Endothelial cell of umbilical vein (primary cell): ENCODE data around the gene TENM4. TPM values are rescaled to one million over a fixed set of nuclear protein-coding genes. Genes with fewer than 3 reads are reported as not detected.
"Not testable (repeated sequence)": the region's sequence is repeated elsewhere in the genome, so short reads cannot be mapped to it uniquely, and the experiment has no call there.

Source experiments
- BruUV-seq: library from RNA; stranded (reverse); fragments of 400-500 nt; replicated peaks from 2 replicates; lab custom pipeline; 2021; lab: Mats Ljungman, UMichigan
- CTCF ChIA-PET: fragments of 300-600, 350-600 bp; sonication (Branson Sonifier 250); formaldehyde crosslinking; loops from one replicate; lab custom pipeline; 2021; ENCODE audit warnings: antibody characterized with exemption, inconsistent platforms; lab: Charles Lee
- POLR2A ChIA-PET: fragments of 300-600, 350-600 bp; sonication (Branson Sonifier 250); formaldehyde crosslinking; loops from one replicate; lab custom pipeline; 2021; ENCODE audit warnings: antibody characterized with exemption, inconsistent platforms; lab: Charles Lee
- DNase-seq: peaks from one replicate; pipeline ENCODE4 v3.0.0-alpha.2; 2011; ENCODE audit warnings: low read depth, low spot score
- FAIRE-seq: peaks from 2 replicates; lab custom pipeline; 2011; peaks lifted over from hg19 to GRCh38; lab: Jason Lieb, UNC
- H2AFZ ChIP-seq: 2 replicates; pipeline ENCODE4 v1.6.0; 2012; ENCODE audit warnings: low read depth, low read length, control low read depth, inconsistent platforms
- H3K27ac ChIP-seq: 2 replicates; pipeline ENCODE4 v1.5.1; 2011; ENCODE audit warnings: low read depth, mild to moderate bottlenecking, control low read depth, low read length, moderate library complexity; ENCODE audit not compliant: insufficient read depth
- H3K27me3 ChIP-seq, 2 experiments: 2 replicates each; pipeline versions ENCODE4 v1.6.0 to v1.6.1; 2011; ENCODE audit warnings: low read length in 2 of 2, mixed read lengths in 1 of 2; ENCODE audit not compliant: control insufficient read depth in 2 of 2, insufficient read depth in 2 of 2
- H3K36me3 ChIP-seq, 2 experiments: 2 replicates in 1 of 2; 3 replicates in 1 of 2; pipeline ENCODE4 v1.5.1; 2011; ENCODE audit warnings: low read length in 2 of 2, mild to moderate bottlenecking in 1 of 2, moderate library complexity in 1 of 2; ENCODE audit not compliant: control insufficient read depth in 2 of 2, insufficient read depth in 2 of 2; ENCODE audit errors: extremely low read depth in 1 of 2
- H3K4me1 ChIP-seq: 3 replicates; pipeline ENCODE4 v1.5.1; 2011; ENCODE audit warnings: mild to moderate bottlenecking, low read length; ENCODE audit not compliant: control insufficient read depth, insufficient read depth; ENCODE audit errors: extremely low read depth
- H3K4me2 ChIP-seq: 2 replicates; pipeline ENCODE4 v1.6.1; 2011; ENCODE audit warnings: low read length, control low read depth, mixed read lengths; ENCODE audit not compliant: insufficient read depth
- H3K4me3 ChIP-seq, 3 experiments: fragments of 200-600 bp in 1 of 3; sonication (generic), shearing (Covaris generic) in 1 of 3; replicated peaks in 1 of 3; 2 replicates each; pipeline ENCODE4 v1.5.1; 2011 to 2016; ENCODE audit warnings: control low read depth in 3 of 3, low read length in 3 of 3, mild to moderate bottlenecking in 2 of 3, inconsistent platforms in 1 of 3, low read depth in 1 of 3, moderate library complexity in 1 of 3; ENCODE audit not compliant: insufficient read depth in 1 of 3
- H3K79me2 ChIP-seq: 2 replicates; pipeline ENCODE4 v1.6.0; 2012; ENCODE audit warnings: low read length, inconsistent platforms; ENCODE audit not compliant: control insufficient read depth, insufficient read depth
- H3K9ac ChIP-seq: replicated peaks from 2 replicates; pipeline ENCODE3; 2011; ENCODE audit warnings: low read length, control low read depth; ENCODE audit not compliant: insufficient read depth; ENCODE audit errors: extremely low read depth
- H3K9me1 ChIP-seq: replicated peaks from 3 replicates; pipeline ENCODE4 v1.6.0; 2011; ENCODE audit warnings: mild to moderate bottlenecking, low read length; ENCODE audit not compliant: control insufficient read depth, insufficient read depth; ENCODE audit errors: extremely low read depth
- H3K9me3 ChIP-seq: replicated peaks from 2 replicates; pipeline ENCODE4 v1.5.1; 2012; ENCODE audit warnings: low read length, inconsistent platforms; ENCODE audit not compliant: control insufficient read depth, insufficient read depth
- H4K20me1 ChIP-seq: replicated peaks from 2 replicates; pipeline ENCODE3; 2011; ENCODE audit warnings: mild to moderate bottlenecking, low read length; ENCODE audit not compliant: control insufficient read depth, insufficient read depth; ENCODE audit errors: extremely low read depth
- EZH2 ChIP-seq: IDR thresholded peaks from 2 replicates; pipeline ENCODE4 v1.6.1; 2012; ENCODE audit warnings: borderline replicate concordance, low read depth, mild to moderate bottlenecking, moderate library complexity, low read length, inconsistent platforms; ENCODE audit not compliant: severe bottlenecking
- FOS ChIP-seq: IDR thresholded peaks from 2 replicates; pipeline ENCODE4 v1.6.1; 2011; ENCODE audit warnings: mild to moderate bottlenecking, low read length, moderate library complexity, borderline replicate concordance; ENCODE audit not compliant: insufficient read depth
- GATA2 ChIP-seq: IDR thresholded peaks from 2 replicates; pipeline ENCODE4 v1.7.0; 2011; ENCODE audit warnings: low read depth, mild to moderate bottlenecking, moderate library complexity, mixed read lengths, low read length; ENCODE audit not compliant: insufficient read length, insufficient read depth
- JUN ChIP-seq: IDR thresholded peaks from 2 replicates; pipeline ENCODE4 v1.6.1; 2011; ENCODE audit warnings: borderline replicate concordance, low read depth; ENCODE audit not compliant: insufficient read length, insufficient read depth
- MYC ChIP-seq: IDR thresholded peaks from one replicate; pipeline ENCODE4 v1.6.1; 2011; ENCODE audit warnings: mild to moderate bottlenecking, low read depth, low read length
- POLR2A ChIP-seq: IDR thresholded peaks from 2 replicates; pipeline ENCODE4 v1.6.1; 2012; ENCODE audit warnings: low read depth, mild to moderate bottlenecking, control low read depth, low read length
- POLR2AphosphoS5 ChIP-seq: IDR thresholded peaks from 2 replicates; pipeline ENCODE4 v1.6.1; 2012; ENCODE audit warnings: low read depth, mild to moderate bottlenecking, control low read depth, low read length, moderate library complexity; ENCODE audit not compliant: insufficient read depth
- dilution Hi-C: fragments of 300-500 bp; cut with MboI; formaldehyde crosslinking; loops from one replicate; pipeline ENCODE4 v1.15.0; 2019; ENCODE audit warnings: low sequenced_read_pairs; ENCODE audit not compliant: extremely low pct_ligation_motif_present
- intact Hi-C: fragments of 100-400 bp; cut with micrococcal nuclease; formaldehyde crosslinking; loops from one replicate; pipeline ENCODE4 v1.10.0; 2022
- polyA plus RNA-seq, 4 experiments: library from polyadenylated mRNA; depleted of rRNA in 3 of 4; stranded (reverse) in 3 of 4; unstranded in 1 of 4; fragments of >200 nt; gene quantifications; 2 replicates each; pipeline versions ENCODE4 v1.2.1 to v1.2.3, GENCODE V29; 2011 to 2012; ENCODE audit warnings: missing spikeins in 1 of 4
- total RNA-seq: library from RNA; stranded (reverse); gene quantifications from 2 replicates; pipeline ENCODE4 v1.2.3, GENCODE V29; 2021
- TF ChIP-seq, protein P1 (sequence below), 2 donors: IDR thresholded peaks; 1 replicate in 1 of 2; 2 replicates in 1 of 2; pipeline ENCODE4 v1.5.1; 2011; ENCODE audit warnings: low read length in 2 of 2, mild to moderate bottlenecking in 2 of 2, moderate library complexity in 2 of 2, control low read depth in 1 of 2, inconsistent platforms in 1 of 2, low read depth in 1 of 2; ENCODE audit not compliant: insufficient read depth in 1 of 2; ENCODE audit errors: extremely low read depth in 1 of 2
- TF ChIP-seq, protein P2 (sequence below): IDR thresholded peaks from 2 replicates; pipeline ENCODE4 v1.6.1; 2011; ENCODE audit not compliant: insufficient read depth, insufficient read length

Gene TENM4
- total and polyA plus RNA-seq, 2 donors (not counting 3 experiments of a cell fraction or from before 2014, with no cell fraction given): 0.06 to 0.27 TPM

DNA sequence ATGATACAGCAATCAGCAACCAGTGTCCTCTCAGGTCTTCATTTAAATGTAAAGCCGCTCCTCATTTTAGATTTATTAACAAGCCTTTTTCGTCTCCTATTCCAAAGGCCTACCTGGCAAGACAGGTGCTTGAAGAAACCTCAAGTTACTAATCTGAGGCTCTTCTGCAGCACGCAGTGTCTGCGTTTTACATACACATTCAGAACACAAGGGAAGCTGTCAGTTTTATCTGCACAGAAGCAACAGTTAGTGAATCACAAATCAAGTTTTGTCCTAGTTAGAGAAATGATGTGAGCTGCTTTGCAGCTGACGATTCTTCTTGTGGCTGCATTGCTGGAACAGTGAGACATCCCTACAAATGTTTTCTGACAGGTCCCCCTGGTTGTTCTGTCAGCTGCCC, 557.3 kb downstream of the TENM4 start:
- Histone ChIP-seq H3K27me3 (no peaks in the 10 kb centered on the region), H3K4me3 (no peak overlapping the region), H3K4me1 (no peaks in the 10 kb centered on the region), H3K9ac (no peak overlapping the region), H3K4me2 (no peak overlapping the region), H4K20me1 (no peaks in the 10 kb centered on the region), H3K36me3 (no peaks in the 10 kb centered on the region), H3K27ac (no peak overlapping the region), H3K9me3 (no peaks in the 10 kb centered on the region), H2AFZ (no peak overlapping the region), H3K9me1 (no peaks in the 10 kb centered on the region), H3K79me2 (no peaks in the 10 kb centered on the region)
- dilution Hi-C loops: no loop called here
- FAIRE-seq (no peak), DNase-seq (no peak)
- intact Hi-C loops: no loop called here
- ChIA-PET POLR2A (no interaction called here), CTCF (no interaction called here)
- no TSS peak for BruUV-seq
- TF ChIP-seq POLR2AphosphoS5 (no peak), JUN (no peak), POLR2A (no peak), GATA2 (no peak), MYC (no peak), FOS (no peak), EZH2 (no peak)
- TF ChIP-seq, protein P1, sequence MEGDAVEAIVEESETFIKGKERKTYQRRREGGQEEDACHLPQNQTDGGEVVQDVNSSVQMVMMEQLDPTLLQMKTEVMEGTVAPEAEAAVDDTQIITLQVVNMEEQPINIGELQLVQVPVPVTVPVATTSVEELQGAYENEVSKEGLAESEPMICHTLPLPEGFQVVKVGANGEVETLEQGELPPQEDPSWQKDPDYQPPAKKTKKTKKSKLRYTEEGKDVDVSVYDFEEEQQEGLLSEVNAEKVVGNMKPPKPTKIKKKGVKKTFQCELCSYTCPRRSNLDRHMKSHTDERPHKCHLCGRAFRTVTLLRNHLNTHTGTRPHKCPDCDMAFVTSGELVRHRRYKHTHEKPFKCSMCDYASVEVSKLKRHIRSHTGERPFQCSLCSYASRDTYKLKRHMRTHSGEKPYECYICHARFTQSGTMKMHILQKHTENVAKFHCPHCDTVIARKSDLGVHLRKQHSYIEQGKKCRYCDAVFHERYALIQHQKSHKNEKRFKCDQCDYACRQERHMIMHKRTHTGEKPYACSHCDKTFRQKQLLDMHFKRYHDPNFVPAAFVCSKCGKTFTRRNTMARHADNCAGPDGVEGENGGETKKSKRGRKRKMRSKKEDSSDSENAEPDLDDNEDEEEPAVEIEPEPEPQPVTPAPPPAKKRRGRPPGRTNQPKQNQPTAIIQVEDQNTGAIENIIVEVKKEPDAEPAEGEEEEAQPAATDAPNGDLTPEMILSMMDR (IDR thresholded peaks at IDR 0.05; ENCODE audit: extremely low read depth in 1 of 2, insufficient read depth in 1 of 2, low read depth in 1 of 2, low read length in 2 of 2): no peak
- TF ChIP-seq, protein P2, sequence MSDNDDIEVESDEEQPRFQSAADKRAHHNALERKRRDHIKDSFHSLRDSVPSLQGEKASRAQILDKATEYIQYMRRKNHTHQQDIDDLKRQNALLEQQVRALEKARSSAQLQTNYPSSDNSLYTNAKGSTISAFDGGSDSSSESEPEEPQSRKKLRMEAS: no peak

DNA sequence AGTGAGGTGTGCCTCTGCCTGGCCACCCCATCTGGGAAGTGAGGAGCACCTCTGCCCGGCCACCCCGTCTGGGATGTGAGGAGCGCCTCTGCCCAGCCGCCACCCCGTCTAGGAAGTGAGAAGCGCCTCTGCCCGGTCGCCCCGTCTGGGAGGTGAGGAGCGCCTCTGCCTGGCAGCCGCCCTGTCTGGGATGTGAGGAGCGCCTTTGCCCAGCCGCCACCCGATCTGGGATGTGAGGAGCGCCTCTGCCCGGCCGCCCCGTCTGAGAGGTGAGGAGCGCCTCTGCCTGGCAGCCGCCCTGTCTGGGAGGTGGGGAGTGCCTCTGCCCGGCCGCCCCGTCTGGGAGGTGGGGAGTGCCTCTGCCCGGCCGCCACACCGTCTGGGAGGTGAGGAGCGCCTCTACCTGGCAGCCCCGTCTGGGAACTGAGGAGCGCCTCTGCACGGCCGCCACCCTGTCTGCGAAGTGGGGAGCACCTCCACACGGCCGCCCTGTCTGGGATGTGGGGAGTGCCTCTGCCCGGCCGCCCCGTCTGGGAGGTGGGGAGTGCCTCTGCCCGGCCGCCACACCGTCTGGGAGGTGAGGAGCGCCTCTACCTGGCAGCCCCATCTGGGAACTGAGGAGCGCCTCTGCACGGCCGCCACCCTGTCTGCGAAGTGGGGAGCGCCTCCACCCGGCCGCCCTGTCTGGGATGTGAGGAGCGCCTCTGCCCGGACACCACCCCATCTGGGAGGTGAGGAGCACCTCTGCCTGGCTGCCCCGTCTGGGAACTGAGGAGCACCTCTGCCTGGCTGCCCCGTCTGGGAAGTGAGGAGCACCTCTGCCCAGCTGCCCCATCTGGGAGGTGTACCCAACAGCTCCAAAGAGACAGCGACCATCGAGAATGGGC, 561.5 kb downstream of the TENM4 start:
- H3K4me3 ChIP-seq, H3K36me3 ChIP-seq, H3K4me1 ChIP-seq, H3K9ac ChIP-seq, H3K27ac ChIP-seq, H4K20me1 ChIP-seq, H3K4me2 ChIP-seq, H3K9me3 ChIP-seq, POLR2A ChIA-PET, FAIRE-seq, intact Hi-C loops, H3K79me2 ChIP-seq, H2AFZ ChIP-seq, H3K9me1 ChIP-seq, CTCF ChIA-PET, BruUV-seq, dilution Hi-C loops, H3K27me3 ChIP-seq, DNase-seq: not testable (repeated sequence)
